Hair follicular keratinocyte (primary cell): Measurements from ENCODE around the gene ATXN7L2. TPM values are rescaled to one million over a fixed set of nuclear protein-coding genes. Genes with fewer than 3 reads are reported as not detected.

Source experiments
- total RNA-seq: library from RNA; depleted of rRNA; stranded (reverse); fragments of >200 nt; gene quantifications from 2 replicates; pipeline ENCODE4 v1.2.3, GENCODE V29; 2015

Gene ATXN7L2, protein sequence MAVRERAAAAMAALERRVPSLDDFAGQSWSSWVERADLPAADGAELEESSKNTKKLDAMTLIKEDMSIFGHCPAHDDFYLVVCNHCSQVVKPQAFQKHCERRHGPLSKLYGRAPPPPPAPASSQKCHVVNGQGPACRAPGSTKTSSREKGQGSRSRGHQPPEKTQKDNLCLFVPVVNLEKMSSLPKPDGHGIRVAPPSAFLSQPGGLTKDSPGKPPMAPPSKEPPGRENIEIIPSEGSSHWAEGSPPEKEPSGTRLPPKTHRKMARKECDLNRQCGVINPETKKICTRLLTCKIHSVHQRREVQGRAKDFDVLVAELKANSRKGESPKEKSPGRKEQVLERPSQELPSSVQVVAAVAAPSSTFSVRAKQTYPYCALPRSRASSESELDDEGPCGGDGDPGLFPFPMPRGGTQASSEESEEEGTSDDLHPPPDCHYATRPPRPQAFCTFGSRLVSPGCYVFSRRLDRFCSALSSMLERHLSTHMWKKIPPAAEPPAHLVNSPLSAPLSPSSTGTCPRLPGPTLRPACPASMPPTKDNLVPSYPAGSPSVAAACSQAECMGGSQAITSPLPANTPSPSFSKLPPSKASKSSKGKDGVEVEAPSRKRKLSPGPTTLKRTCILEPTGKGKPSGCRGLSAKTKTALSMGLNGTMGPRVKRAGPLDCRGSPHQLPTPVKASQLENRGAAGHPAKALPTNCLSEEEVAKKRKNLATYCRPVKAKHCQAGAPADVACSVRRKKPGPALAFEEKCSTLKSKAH
- 2.4 and 4.3 TPM in 2 replicates for total RNA-seq

DNA sequence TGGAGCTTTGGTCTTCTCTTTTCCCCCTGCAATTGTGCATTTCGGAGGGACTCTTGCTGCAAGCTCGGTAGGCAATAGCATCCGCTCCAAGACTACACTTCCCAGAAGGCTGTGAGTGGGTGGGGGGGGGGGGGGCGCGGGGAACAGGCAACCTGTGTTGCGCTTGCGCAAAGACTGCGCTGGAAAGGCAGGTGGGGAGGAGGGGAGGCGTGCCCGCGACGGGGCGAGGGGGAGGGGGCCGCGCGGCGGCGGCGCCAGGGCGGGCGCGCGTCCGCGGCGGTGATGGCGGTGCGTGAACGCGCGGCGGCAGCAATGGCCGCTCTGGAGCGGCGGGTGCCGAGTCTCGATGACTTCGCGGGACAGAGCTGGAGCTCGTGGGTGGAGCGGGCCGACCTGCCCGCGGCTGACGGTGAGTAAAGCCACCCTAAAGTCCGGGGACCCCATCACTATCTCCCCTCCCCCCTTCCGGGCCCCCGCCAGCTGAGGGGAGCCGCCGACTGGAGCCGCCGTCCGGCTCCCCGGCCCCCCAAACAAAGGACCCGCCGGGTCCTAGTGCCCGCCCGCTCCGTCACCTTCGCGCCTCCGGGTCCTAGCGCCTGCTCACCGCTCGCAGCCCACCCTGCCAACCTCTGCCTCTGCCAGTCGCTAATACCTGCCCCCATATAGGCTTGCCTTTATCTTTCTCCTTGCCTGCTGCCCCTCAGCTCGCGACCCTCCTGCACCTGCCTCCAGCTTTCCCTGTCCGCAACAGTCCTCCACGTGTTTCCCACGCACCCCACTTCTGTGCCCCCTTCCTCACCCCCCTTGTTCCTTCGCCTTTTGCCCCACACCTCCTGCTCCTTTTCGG, at the start of gene ATXN7L2:
ATXN7L2 (plus strand) TSS at position 234 of the 847 bp plus-strand sequence; CDS start at position 283, 49 bp downstream.

DNA sequence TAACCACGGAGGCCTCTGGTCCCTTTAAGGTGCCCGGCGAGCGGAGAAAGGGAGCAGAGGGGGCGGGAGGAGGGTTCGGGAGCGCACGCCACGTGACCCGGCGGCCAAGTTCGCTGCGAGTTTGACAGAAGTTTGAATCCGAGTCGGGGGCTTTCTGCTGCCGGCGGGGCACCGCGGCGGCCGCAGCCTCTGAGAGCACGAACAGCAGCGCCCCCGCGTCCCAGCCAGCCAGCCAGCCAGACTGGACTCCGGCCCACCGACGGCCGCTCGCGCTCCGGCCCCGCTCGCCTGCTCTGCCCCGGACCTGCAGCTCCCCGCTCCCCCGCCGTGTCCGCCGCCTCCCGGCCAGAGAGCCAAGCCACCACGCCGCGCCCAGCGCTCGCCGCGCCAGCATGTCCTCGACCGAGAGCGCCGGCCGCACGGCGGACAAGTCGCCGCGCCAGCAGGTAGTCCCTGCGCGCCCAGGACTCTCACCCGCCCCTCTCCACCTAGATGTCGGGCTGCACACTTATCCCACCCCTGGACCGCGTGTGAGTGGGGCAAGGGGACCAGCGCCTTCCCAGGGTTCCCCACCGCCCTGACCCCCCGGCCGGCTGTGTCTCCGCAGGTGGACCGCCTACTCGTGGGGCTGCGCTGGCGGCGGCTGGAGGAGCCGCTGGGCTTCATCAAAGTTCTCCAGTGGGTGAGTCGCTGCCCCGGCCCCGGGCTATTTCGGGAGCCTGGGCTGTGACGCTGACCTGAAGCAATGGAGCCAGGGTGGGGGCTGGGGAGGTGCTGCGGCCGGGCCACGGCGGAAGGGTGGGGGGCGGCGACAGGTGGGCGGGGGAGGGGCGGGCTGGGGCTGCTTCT, 17.0 kb upstream of the ATXN7L2 start, which contains the start of gene SYPL2:
SYPL2 (plus strand) TSS at position 95 of the 849 bp plus-strand sequence; CDS start at position 393, 298 bp downstream.

DNA sequence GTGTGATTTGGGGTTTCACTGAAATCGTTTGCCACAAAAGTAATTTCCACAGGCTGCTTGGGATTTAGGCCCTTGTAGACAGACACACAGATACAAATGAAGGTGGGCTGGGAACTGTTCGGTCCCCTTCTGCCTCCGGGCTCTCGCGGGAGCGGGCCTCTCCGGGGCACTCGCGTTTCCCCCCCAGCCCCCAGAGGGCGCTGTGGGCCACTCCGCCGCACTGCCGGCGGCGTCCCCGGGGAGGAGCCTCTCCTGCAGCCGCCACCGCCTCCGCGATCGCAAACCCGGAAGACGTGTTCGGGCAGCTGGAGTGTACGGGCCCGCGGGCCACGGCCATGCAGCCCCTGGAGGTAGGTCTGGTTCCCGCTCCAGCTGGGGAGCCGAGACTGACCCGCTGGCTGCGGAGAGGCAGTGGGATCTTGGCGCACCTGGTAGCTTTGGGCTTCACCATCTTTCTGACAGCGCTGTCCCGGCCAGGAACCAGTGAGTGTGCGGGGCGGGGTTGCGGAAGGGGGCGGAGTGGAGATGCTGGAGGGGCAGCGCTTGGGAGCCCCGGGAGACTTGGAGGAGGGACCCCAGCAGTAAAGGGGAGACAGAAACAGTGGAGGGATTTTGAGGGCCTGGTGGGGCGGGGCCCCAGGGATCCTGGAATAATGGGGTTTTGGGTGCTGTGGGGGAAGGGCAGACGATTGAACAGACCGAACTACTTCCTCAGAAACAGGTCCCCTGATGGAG, 10.3 kb downstream of the ATXN7L2 start, which contains the start of gene CYB561D1:
CYB561D1 (plus strand) TSS at position 290 of the 735 bp plus-strand sequence; CDS start at position 336, 46 bp downstream.

DNA sequence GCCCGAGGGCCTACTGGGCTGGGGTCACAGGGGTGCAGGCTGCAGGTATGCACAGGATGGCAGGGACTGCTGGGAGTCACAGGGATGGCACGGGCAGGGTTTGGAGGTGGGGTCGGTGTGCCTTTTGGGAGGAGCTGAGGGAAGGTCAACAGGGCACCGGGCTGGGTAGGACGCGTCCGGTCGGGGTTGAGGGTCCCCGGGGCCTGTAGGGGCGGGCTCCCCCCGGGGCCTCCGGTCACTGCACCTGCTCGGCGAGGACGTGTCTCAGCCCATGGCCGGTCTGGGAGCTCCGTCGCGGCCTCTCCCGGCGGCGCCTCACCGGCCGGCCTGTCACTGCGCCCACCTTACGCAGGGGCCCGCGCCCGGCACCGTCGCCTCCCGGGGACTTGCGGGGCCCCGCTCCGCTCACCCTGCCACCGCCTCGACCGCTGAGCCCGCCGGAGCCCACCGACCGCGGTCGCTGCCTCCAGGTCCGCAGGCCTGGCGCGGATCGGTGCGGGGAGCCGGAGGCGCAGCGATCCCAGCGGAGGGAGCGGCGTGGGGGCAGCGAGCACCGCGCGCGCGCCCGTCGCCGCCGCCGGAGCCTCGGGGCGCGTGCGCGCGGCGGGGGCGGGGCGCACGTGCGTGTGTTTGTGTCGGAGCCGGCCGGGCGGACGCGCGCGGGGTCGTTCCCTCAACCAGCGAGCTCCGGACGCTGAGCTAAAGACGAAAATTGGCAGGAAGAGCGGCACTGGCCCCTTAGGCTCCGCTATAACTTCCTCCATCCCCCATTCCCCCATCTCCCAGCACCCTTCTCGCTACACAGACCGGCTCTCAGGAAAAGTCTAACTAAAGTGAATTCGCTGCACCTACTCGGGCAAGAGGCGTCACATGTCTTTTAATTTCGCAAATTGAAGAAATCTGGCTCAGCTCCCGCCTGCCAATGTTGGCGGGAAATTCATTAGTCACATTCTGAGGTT, 25.8 kb downstream of the ATXN7L2 start, which contains the start of gene AMIGO1:
AMIGO1 (minus strand) TSS at position 552 of the 959 bp plus-strand sequence. CDS start 815 bp downstream, outside the sequence.

DNA sequence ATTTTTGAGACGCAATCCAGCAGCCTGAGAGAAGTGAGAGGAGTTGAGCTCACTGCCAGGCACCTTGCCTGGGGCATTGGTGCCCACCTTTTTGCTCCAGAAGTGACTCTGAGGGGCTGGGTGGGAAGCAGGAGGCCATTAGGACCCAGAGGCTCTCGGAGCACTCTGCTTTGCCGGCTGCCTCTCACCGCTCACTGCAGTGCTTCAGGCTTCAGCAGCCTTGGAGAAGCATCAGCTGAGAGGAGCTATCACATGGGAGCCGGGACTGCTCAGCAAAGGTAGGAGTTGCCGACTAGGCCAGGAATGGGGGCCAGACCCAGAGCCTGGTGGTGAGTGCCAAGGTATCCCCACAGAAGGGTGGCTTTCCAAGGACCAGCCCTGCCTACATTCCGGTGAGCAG, 56.0 kb downstream of the ATXN7L2 start, which contains the start of gene GPR61:
GPR61 (plus strand) TSS at position 197 of the 400 bp plus-strand sequence. CDS start 3,151 bp downstream, outside the sequence.

Other genes with a start within 250 kb of the ATXN7L2 start
- 7.8 and 16.9 TPM in 2 replicates for gene CELSR2, start 234.4 kb upstream of the ATXN7L2 start, total RNA-seq
- gene PSRC1, start 200.8 kb upstream of the ATXN7L2 start, total RNA-seq = 10.2 and 44.1 TPM in 2 replicates
- gene MYBPHL, start 176.9 kb upstream of the ATXN7L2 start, total RNA-seq = not detected in 2 replicates
- 0.80 and 2.7 TPM in 2 replicates for gene SORT1, start 86.0 kb upstream of the ATXN7L2 start, total RNA-seq
- gene PSMA5, start 57.5 kb upstream of the ATXN7L2 start, total RNA-seq = 50.7 and 75.7 TPM in 2 replicates
- not detected in 2 replicates for gene SYPL2, start 17.4 kb upstream of the ATXN7L2 start, total RNA-seq
- 2.5 and 4.6 TPM in 2 replicates for gene CYB561D1, start 10.2 kb downstream of the ATXN7L2 start, total RNA-seq
- gene AMIGO1, start 25.8 kb downstream of the ATXN7L2 start, total RNA-seq = 0.15 and 0.55 TPM in 2 replicates
- not detected in 2 replicates for gene GPR61, start 56.0 kb downstream of the ATXN7L2 start, total RNA-seq
- gene GNAI3, start 64.7 kb downstream of the ATXN7L2 start, total RNA-seq = 11.3 and 11.6 TPM in 2 replicates
- 0.08 TPM in 1 of 2 replicates, not detected in the other for gene GNAT2, start 135.7 kb downstream of the ATXN7L2 start, total RNA-seq
- gene AMPD2, start 135.9 kb downstream of the ATXN7L2 start, total RNA-seq = 29.0 and 31.2 TPM in 2 replicates
- gene GSTM4, start 172.2 kb downstream of the ATXN7L2 start, total RNA-seq = 5.7 and 7.3 TPM in 2 replicates
- 3.8 and 8.0 TPM in 2 replicates for gene GSTM2, start 184.2 kb downstream of the ATXN7L2 start, total RNA-seq
- 8.1 and 18.4 TPM in 2 replicates for gene GSTM1, start 203.9 kb downstream of the ATXN7L2 start, total RNA-seq
- not detected in 2 replicates for gene GSTM5, start 228.3 kb downstream of the ATXN7L2 start, total RNA-seq